ENCODE results near the gene CHST9. TPM values are rescaled to one million over a fixed set of nuclear protein-coding genes. Genes with fewer than 3 reads are reported as not detected.

Gene CHST9
- total and polyA plus RNA-seq, 10 of the 15 experiments (the other 5 are each of a cell fraction or from before 2014, with no cell fraction given) = 0.34 TPM; not detected in 9

DNA sequence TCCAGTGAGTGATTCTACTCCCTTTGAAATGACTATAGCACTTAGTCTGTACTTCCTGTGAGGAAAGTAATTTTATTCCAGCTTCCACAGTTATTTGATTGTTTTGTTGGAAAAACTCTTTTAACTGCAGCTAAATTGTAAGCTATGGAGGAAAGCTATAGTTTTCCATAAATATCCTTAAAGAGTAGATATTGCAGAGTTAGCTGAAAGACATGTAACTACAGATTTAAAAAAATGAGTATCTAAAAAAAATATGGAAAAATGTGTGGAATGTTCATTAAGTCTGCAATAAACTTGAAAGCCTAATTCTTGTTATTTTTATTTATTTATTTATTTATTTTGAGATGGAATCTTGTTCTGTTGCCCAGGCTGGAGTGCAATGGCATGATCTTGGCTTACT lies 262.8 kb downstream of the CHST9 start:
- no peak for FAIRE-seq
- no peak for TF ChIP-seq CBFB (IDR thresholded peaks at IDR 0.05; ENCODE audit: low read depth)
- TF ChIP-seq MEF2A (IDR thresholded peaks at IDR 0.05; ENCODE audit: insufficient read depth, low read depth, low read length) = no peak
- no peaks in the 10 kb centered on the region for H3K79me2 ChIP-seq (ENCODE audit: control insufficient read depth, insufficient read depth, low read length)
- POLR2A ChIA-PET = no interaction called here
- no peak overlapping the region for H2AFZ ChIP-seq (ENCODE audit: control insufficient read depth, low read depth, low read length)
- H3K27ac ChIP-seq (ENCODE audit: control insufficient read depth, insufficient read depth) = no peak overlapping the region
- no peak overlapping the region for H3K4me3 ChIP-seq
- CTCF ChIA-PET = no interaction called here
- no peaks in the 10 kb centered on the region; a peak in 1 of 4 replicates for H3K27me3 ChIP-seq (replicated peaks in 1 of 2; ENCODE audit: control insufficient read depth in 2 of 2, insufficient read depth in 2 of 2, low read length in 1 of 2)
- no peaks in the 10 kb centered on the region for H3K4me1 ChIP-seq (ENCODE audit: control insufficient read depth, insufficient read depth, low read length)
- no peak overlapping the region for H3K9ac ChIP-seq (ENCODE audit: control insufficient read depth, insufficient read depth, low read length)
- no TSS peak for BruUV-seq (replicated peaks)
- SMC1A ChIA-PET (ENCODE audit: uncharacterized antibody, unreplicated experiment) = no interaction called here
- H3K4me2 ChIP-seq (ENCODE audit: control insufficient read depth, insufficient read depth) = no peak overlapping the region
- H4K20me1 ChIP-seq (ENCODE audit: control insufficient read depth, insufficient read depth) = no peaks in the 10 kb centered on the region
- intact Hi-C loops (cut with micrococcal nuclease; ENCODE audit: unreplicated experiment) (no loop called here), in situ Hi-C loops (cut with MboI) (no loop called here)
- ATAC-seq = no peak
- H3K9me3 ChIP-seq (replicated peaks; ENCODE audit: control insufficient read depth, insufficient read depth, low read length) = no peaks in the 10 kb centered on the region
- RAD21 ChIA-PET (ENCODE audit: unreplicated experiment) = no interaction called here
- H3K36me3 ChIP-seq (ENCODE audit: control insufficient read depth in 2 of 2, insufficient read depth in 2 of 2, low read length in 1 of 2) = no peaks in the 10 kb centered on the region
- DNase-seq (ENCODE audit: low read depth, low spot score) = no peak

DNA sequence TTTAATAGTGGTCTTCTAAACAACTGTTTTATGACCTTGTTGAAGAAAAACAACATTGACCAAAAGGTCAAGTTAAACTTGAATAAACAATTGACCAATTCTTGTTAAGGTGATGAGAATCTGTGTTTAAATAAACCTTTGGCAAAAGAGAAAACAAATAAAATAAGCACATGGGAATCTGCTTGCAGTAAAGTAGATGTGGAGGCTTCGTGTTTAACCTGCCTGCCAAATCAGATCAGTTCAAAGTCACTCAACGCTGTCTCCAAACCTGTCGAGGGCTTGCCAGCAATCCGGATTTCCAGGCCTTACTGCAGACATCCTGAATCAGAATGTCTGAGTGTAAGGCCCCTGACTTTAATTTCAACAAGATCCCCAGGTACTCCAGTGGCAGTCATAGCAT lies 264.5 kb downstream of the CHST9 start:
- SMC1A ChIA-PET (ENCODE audit: uncharacterized antibody, unreplicated experiment) = no interaction called here
- CTCF ChIA-PET = no interaction called here
- no peaks in the 10 kb centered on the region; a peak in 1 of 4 replicates for H3K27me3 ChIP-seq (replicated peaks in 1 of 2; ENCODE audit: control insufficient read depth in 2 of 2, insufficient read depth in 2 of 2, low read length in 1 of 2)
- no peaks in the 10 kb centered on the region for H3K79me2 ChIP-seq (ENCODE audit: control insufficient read depth, insufficient read depth, low read length)
- ATAC-seq (no peak), FAIRE-seq (no peak), DNase-seq (ENCODE audit: low read depth, low spot score) (no peak)
- TF ChIP-seq CHD4 (IDR thresholded peaks at IDR 0.05) = no peak
- TF ChIP-seq RCOR1 (conservative IDR thresholded peaks at IDR 0.05; ENCODE audit: low read depth, low read length) = no peak
- TF ChIP-seq SRF (IDR thresholded peaks at IDR 0.05; ENCODE audit: low read depth in 2 of 2, low read length in 2 of 2) = no peak
- TF ChIP-seq, protein P1, sequence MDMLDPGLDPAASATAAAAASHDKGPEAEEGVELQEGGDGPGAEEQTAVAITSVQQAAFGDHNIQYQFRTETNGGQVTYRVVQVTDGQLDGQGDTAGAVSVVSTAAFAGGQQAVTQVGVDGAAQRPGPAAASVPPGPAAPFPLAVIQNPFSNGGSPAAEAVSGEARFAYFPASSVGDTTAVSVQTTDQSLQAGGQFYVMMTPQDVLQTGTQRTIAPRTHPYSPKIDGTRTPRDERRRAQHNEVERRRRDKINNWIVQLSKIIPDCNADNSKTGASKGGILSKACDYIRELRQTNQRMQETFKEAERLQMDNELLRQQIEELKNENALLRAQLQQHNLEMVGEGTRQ (IDR thresholded peaks at IDR 0.05; ENCODE audit: borderline replicate concordance, low read depth, low read length) = no peak
- no peak for TF ChIP-seq TAF1 (IDR thresholded peaks at IDR 0.05; ENCODE audit: borderline replicate concordance, low read depth, low read length)
- no peak for TF ChIP-seq POLR2AphosphoS2 (IDR thresholded peaks at IDR 0.05; ENCODE audit: low read depth, low read length)
- TF ChIP-seq IKZF1 (conservative IDR thresholded peaks at IDR 0.05) = no peak
- TF ChIP-seq POLR2AphosphoS5 (IDR thresholded peaks at IDR 0.05; ENCODE audit: low read length) = no peak
- TF ChIP-seq, protein P2, sequence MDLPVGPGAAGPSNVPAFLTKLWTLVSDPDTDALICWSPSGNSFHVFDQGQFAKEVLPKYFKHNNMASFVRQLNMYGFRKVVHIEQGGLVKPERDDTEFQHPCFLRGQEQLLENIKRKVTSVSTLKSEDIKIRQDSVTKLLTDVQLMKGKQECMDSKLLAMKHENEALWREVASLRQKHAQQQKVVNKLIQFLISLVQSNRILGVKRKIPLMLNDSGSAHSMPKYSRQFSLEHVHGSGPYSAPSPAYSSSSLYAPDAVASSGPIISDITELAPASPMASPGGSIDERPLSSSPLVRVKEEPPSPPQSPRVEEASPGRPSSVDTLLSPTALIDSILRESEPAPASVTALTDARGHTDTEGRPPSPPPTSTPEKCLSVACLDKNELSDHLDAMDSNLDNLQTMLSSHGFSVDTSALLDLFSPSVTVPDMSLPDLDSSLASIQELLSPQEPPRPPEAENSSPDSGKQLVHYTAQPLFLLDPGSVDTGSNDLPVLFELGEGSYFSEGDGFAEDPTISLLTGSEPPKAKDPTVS (IDR thresholded peaks at IDR 0.05; ENCODE audit: low read depth, low read length) = no peak
- no peak for TF ChIP-seq RB1 (IDR thresholded peaks at IDR 0.05; ENCODE audit: borderline replicate concordance)
- TF ChIP-seq POU2F2 (IDR thresholded peaks at IDR 0.05; ENCODE audit: borderline replicate concordance, low read depth, low read length) = no peak
- intact Hi-C loops (cut with micrococcal nuclease; ENCODE audit: unreplicated experiment) = no loop called here
- RAD21 ChIA-PET (ENCODE audit: unreplicated experiment) = no interaction called here
- H3K9me3 ChIP-seq (replicated peaks; ENCODE audit: control insufficient read depth, insufficient read depth, low read length) = no peaks in the 10 kb centered on the region
- H3K27ac ChIP-seq (ENCODE audit: control insufficient read depth, insufficient read depth) = no peak overlapping the region
- no peak overlapping the region for H3K9ac ChIP-seq (ENCODE audit: control insufficient read depth, insufficient read depth, low read length)
- in situ Hi-C loops (cut with MboI) = no loop called here
- H3K4me3 ChIP-seq = no peak overlapping the region
- no peaks in the 10 kb centered on the region for H4K20me1 ChIP-seq (ENCODE audit: control insufficient read depth, insufficient read depth)
- no peak overlapping the region for H2AFZ ChIP-seq (ENCODE audit: control insufficient read depth, low read depth, low read length)
- POLR2A ChIA-PET = no interaction called here
- no TSS peak for BruUV-seq (replicated peaks)
- 39% methylated on average over 4 of the region's 4 CpGs for WGBS (ENCODE audit: insufficient coverage, insufficient replicate concordance, low lambda C conversion rate, missing lambda C conversion rate)
- H3K4me1 ChIP-seq (ENCODE audit: control insufficient read depth, insufficient read depth, low read length) = no peaks in the 10 kb centered on the region
- H3K36me3 ChIP-seq (ENCODE audit: control insufficient read depth in 2 of 2, insufficient read depth in 2 of 2, low read length in 1 of 2) = no peaks in the 10 kb centered on the region
- no peak overlapping the region for H3K4me2 ChIP-seq (ENCODE audit: control insufficient read depth, insufficient read depth)

Data from GM12878 (cell line).